Measurements from ENCODE around the gene LMO1.

DNA sequence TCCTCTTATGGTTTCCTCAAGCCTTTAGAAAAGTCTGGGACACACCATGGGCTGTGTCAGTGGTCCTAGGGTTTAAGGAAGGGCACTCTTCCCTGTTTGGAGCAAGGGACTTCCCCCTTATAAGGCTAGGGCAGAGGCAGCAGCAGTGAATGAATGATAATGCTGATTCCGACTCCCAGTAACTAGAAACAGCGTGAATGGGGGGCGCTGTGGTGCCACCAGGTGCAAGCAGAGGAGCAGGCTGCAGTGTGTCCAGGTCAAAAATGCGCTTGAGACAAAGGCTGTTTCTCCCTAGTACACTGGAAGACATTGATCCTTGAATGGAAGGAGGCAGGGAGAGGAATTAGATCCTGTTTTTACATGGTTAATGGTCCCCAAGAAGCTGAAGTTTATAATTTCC lies 83.2 kb downstream of the LMO1 start:
- TF ChIP-seq CTCF (IDR thresholded peaks at IDR 0.05) (no peak), POLR2A (IDR thresholded peaks at IDR 0.05) (no peak)
